Mesenchymal stem cell (in vitro differentiated cells and primary cell): ENCODE data around the gene RBMS1.

Experiments
- DNase-seq: peaks from one replicate; pipeline ENCODE4 v3.0.0-alpha.2; 2013
- H2AFZ ChIP-seq: one replicate; pipeline ENCODE4 v1.6.1; 2013; ENCODE audit warnings: low read depth, mild to moderate bottlenecking, control low read depth, inconsistent platforms, low read length, moderate library complexity
- H2AK5ac ChIP-seq: 2 replicates; pipeline ENCODE4 v1.6.1; 2013; ENCODE audit warnings: low read length, moderate library complexity, mild to moderate bottlenecking, inconsistent platforms; ENCODE audit not compliant: severe bottlenecking
- H2BK120ac ChIP-seq: one replicate; pipeline ENCODE4 v1.6.1; 2013; ENCODE audit warnings: low read depth, mild to moderate bottlenecking, inconsistent platforms, low read length, moderate library complexity
- H2BK12ac ChIP-seq, 2 experiments: one replicate each; pipeline ENCODE4 v1.6.1; 2013; ENCODE audit warnings: inconsistent platforms in 2 of 2, low read length in 2 of 2, mild to moderate bottlenecking in 2 of 2, moderate library complexity in 2 of 2, control low read depth in 1 of 2
- H2BK15ac ChIP-seq: one replicate; pipeline ENCODE4 v1.6.1; 2013; ENCODE audit warnings: mild to moderate bottlenecking, low read depth, inconsistent platforms; ENCODE audit not compliant: poor library complexity, severe bottlenecking
- H2BK5ac ChIP-seq: 2 replicates; pipeline ENCODE4 v1.6.1; 2013; ENCODE audit warnings: low read depth, mild to moderate bottlenecking, low read length, control low read depth, inconsistent platforms; ENCODE audit not compliant: poor library complexity, severe bottlenecking
- H3K14ac ChIP-seq, 2 experiments: one replicate each; pipeline ENCODE4 v1.6.1; 2013; ENCODE audit warnings: inconsistent platforms in 2 of 2, low read length in 2 of 2, control low read depth in 1 of 2, mild to moderate bottlenecking in 1 of 2, moderate library complexity in 1 of 2
- H3K18ac ChIP-seq, 2 experiments: one replicate each; pipeline ENCODE4 v1.6.1; 2013; ENCODE audit warnings: inconsistent platforms in 2 of 2, low read length in 2 of 2, control low read depth in 1 of 2, low read depth in 1 of 2, mild to moderate bottlenecking in 1 of 2
- H3K23ac ChIP-seq, 2 experiments: one replicate each; pipeline ENCODE4 v1.6.1; 2013; ENCODE audit warnings: inconsistent platforms in 2 of 2, low read length in 2 of 2, mild to moderate bottlenecking in 2 of 2, moderate library complexity in 2 of 2, control low read depth in 1 of 2
- H3K27ac ChIP-seq: 2 replicates; pipeline ENCODE4 v1.5.1; 2013; ENCODE audit warnings: mild to moderate bottlenecking, moderate library complexity, low read length, control low read depth, inconsistent platforms; ENCODE audit not compliant: poor library complexity, severe bottlenecking
- H3K27me3 ChIP-seq, 2 experiments: 2 replicates each; pipeline versions ENCODE4 v1.6.1 to v1.7.0; 2013; ENCODE audit warnings: low read length in 2 of 2, mild to moderate bottlenecking in 2 of 2, moderate library complexity in 2 of 2, control low read depth in 1 of 2, inconsistent platforms in 1 of 2; ENCODE audit not compliant: control insufficient read depth in 1 of 2, insufficient read depth in 1 of 2
- H3K36me3 ChIP-seq, 2 experiments: 2 replicates each; pipeline versions ENCODE4 v1.6.1 to v1.7.0; 2013; ENCODE audit warnings: low read length in 2 of 2, control low read depth in 1 of 2, inconsistent platforms in 1 of 2, low read depth in 1 of 2, mild to moderate bottlenecking in 1 of 2; ENCODE audit not compliant: insufficient read depth in 2 of 2, control insufficient read depth in 1 of 2
- H3K4ac ChIP-seq, 2 experiments: one replicate each; pipeline ENCODE4 v1.6.1; 2013; ENCODE audit warnings: inconsistent platforms in 2 of 2, low read length in 2 of 2, mild to moderate bottlenecking in 2 of 2, moderate library complexity in 2 of 2, control low read depth in 1 of 2, low read depth in 1 of 2
- H3K4me1 ChIP-seq: 2 replicates; pipeline ENCODE4 v1.6.1; 2013; ENCODE audit warnings: low read depth, low read length, control low read depth; ENCODE audit not compliant: control insufficient read depth, insufficient read depth
- H3K4me2 ChIP-seq: 2 replicates; pipeline ENCODE4 v1.6.1; 2013; ENCODE audit warnings: low read length, mild to moderate bottlenecking, inconsistent platforms; ENCODE audit not compliant: poor library complexity, severe bottlenecking
- H3K4me3 ChIP-seq, 2 experiments: 2 replicates each; pipeline versions ENCODE4 v1.5.1 to v1.7.0; 2013; ENCODE audit warnings: low read length in 2 of 2, mild to moderate bottlenecking in 2 of 2, control low read depth in 1 of 2, low read depth in 1 of 2; ENCODE audit not compliant: insufficient read depth in 1 of 2
- H3K79me1 ChIP-seq: replicated peaks from 2 replicates; pipeline ENCODE4 v1.6.1; 2013; ENCODE audit warnings: mild to moderate bottlenecking, control low read depth, low read length, inconsistent platforms; ENCODE audit not compliant: poor library complexity, severe bottlenecking
- H3K9ac ChIP-seq: 2 replicates; pipeline ENCODE4 v1.7.0; 2013; ENCODE audit warnings: mild to moderate bottlenecking, low read length, moderate library complexity
- H3K9me3 ChIP-seq: 2 replicates; pipeline ENCODE4 v1.7.0; 2013; ENCODE audit warnings: mild to moderate bottlenecking, low read length; ENCODE audit not compliant: control insufficient read depth
- H4K8ac ChIP-seq: one replicate; pipeline ENCODE4 v1.6.1; 2013; ENCODE audit warnings: inconsistent platforms, mild to moderate bottlenecking, low read length, moderate library complexity
- H4K91ac ChIP-seq: one replicate; pipeline ENCODE4 v1.6.1; 2013; ENCODE audit warnings: mild to moderate bottlenecking, low read length, inconsistent platforms
- WGBS: methylation state at CpG from one replicate; pipeline ENCODE4 v1.1.7; 2013; ENCODE audit warnings: mixed read lengths; 5-methylcytosine and 5-hydroxymethylcytosine counted together

The RBMS1 gene

DNA sequence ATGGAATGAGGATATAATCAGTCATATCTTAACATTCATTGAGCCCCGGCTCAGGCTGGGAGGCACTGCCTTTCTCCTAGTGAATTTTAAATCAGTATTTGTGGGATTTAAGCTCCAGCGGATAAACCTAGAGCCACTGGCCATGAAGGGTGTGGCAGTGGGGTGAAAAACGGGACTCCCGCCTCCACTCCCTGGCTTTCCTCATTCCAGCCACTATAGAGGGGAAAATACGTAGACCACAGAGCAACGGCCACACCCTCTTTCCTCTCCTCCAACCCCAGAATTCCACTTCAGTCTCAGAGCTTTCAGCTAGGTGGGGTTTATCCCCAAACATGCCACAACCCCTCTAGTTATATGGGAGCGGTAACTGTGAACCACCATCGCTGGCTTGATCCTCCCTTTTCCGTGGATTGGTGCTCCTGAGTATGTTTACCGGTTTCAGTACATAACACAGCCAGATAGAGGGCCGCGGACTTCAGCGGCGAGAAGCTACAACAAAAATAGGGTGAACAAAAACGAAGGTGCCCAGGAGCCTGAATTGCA is 223.0 kb downstream of the RBMS1 start:
- Histone ChIP-seq H3K4me2 (no peak overlapping the region), H3K9me3 (no peaks in the 10 kb centered on the region), H2BK12ac (peak overlapping the region; percentile 56 to 79), H3K4me1 (peaks cover 17% of the 10 kb centered on the region), H2AK5ac (peak overlapping the region; percentile 94), H2BK5ac (peak overlapping the region; percentile 88), H3K79me1 (peaks cover 3% of the 10 kb centered on the region), H3K14ac (no peak overlapping the region), H3K4ac (peak overlapping the region in 1 of 2 experiments; percentile 77), H4K91ac (peak overlapping the region; percentile 55), H3K27ac (peak overlapping the region; percentile 94), H3K9ac (peak overlapping the region; percentile 89), H2AFZ (no peak overlapping the region), H3K18ac (peak overlapping the region; percentile 61 to 78), H3K4me3 (peak overlapping the region in 1 of 2 experiments; percentile 67), H3K36me3 (peaks cover 16 to 49% of the 10 kb centered on the region in 2 experiments), H3K23ac (no peak overlapping the region), H2BK15ac (no peak overlapping the region), H4K8ac (peak overlapping the region; percentile 10), H3K27me3 (no peaks in the 10 kb centered on the region), H2BK120ac (peak overlapping the region; percentile 45)
- 58% methylated on average over 14 of the region's 15 CpGs for WGBS
- no peak for DNase-seq

DNA sequence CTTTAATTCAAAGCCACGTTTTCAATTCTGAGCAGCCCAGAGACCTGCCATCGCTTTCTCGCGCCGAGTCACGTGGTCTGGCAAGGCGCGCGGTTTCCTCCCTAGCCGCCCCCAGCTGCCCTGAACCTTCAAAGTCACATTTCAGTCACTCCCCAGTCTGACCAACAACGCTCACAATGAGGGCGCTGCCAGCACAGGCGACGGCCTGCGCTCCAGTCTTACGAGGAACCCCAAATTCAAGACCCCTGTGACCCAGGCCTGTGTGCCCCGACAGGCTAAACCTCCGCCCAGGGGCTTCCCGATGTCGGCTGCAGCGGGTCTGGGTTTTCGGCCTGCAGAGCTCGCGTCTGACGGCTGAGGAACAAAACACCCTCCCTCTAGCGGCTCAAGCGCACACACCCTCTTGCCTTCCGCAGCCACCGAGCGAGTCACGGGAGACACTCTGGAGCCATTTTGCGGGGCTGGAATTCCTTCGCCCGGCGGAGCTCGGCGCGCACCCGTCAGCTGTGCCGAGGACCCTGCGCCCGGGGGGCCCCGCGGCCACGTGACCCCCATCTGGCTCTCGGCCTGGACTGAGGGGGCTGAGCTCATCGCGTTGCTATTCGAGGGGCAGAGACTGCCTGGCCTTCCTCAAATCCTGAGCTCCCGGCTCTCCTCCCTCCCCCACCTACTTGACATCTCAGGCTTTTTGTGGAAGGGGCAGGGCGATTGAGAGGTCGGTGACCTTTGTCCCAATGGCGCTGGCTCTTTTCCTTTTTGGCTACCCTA is 223.6 kb downstream of the RBMS1 start:
- Histone ChIP-seq H3K4me2 (peak overlapping the region; percentile 48), H3K27me3 (no peaks in the 10 kb centered on the region), H3K9ac (peak overlapping the region; percentile 89), H3K79me1 (peaks cover 3% of the 10 kb centered on the region), H3K4me3 (peak overlapping the region in 1 of 2 experiments; percentile 67), H3K4ac (peak overlapping the region; percentile 50 to 94), H3K9me3 (no peaks in the 10 kb centered on the region), H2AFZ (peak overlapping the region; percentile 72), H3K14ac (peak overlapping the region in 1 of 2 experiments; percentile 98), H3K18ac (peak overlapping the region; percentile 86 to 99), H3K27ac (peak overlapping the region; percentile 94), H3K36me3 (peaks cover 16 to 42% of the 10 kb centered on the region in 2 experiments), H2BK120ac (peak overlapping the region; percentile 22), H4K91ac (peak overlapping the region; percentile 81), H3K23ac (peak overlapping the region in 1 of 2 experiments; percentile 24), H4K8ac (peak overlapping the region; percentile 93), H2BK15ac (peak overlapping the region; percentile 29), H2AK5ac (peak overlapping the region; percentile 2), H3K4me1 (peaks cover 17% of the 10 kb centered on the region), H2BK12ac (peak overlapping the region in 1 of 2 experiments; percentile 86), H2BK5ac (peak overlapping the region; percentile 88)
- DNase-seq, result peak; percentile 93
- WGBS, result 3% methylated on average over 46 of the region's 53 CpGs

DNA sequence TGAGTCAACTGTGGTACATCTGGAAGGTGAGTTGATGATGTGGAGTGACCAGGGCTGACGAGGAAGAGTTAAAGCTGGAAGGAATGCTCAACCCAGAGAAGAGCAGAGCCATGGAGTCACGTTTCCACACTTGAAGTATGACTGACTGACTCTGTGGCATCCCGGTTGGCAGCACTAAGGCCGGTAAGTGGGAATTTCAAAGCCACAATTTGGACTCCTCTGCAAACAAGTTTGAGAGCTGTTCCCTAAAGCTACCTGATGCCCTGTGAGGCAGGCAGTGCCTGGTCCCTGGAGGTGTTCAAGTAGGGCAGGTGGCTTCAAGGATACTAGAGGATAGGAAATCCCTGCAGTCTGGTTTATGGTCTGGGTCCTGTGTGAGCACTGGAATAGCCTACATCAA is 224.2 kb downstream of the RBMS1 start:
- H3K4me2 ChIP-seq, result no peak overlapping the region
- H4K8ac ChIP-seq, result peak overlapping the region; percentile 79
- peaks cover 3% of the 10 kb centered on the region for H3K79me1 ChIP-seq
- H3K27me3 ChIP-seq, result no peaks in the 10 kb centered on the region
- H3K36me3 ChIP-seq, result peaks cover 16 to 36% of the 10 kb centered on the region in 2 experiments
- H2AFZ ChIP-seq, result no peak overlapping the region
- peak overlapping the region in 1 of 2 experiments; percentile 23 for H3K23ac ChIP-seq
- no peak overlapping the region for H2BK15ac ChIP-seq
- peak overlapping the region; percentile 2 for H2AK5ac ChIP-seq
- H3K18ac ChIP-seq, result peak overlapping the region; percentile 86 to 99
- peak overlapping the region; percentile 89 for H3K9ac ChIP-seq
- H3K9me3 ChIP-seq, result no peaks in the 10 kb centered on the region
- H3K4me3 ChIP-seq, result peak overlapping the region in 1 of 2 experiments; percentile 67
- 78% methylated on average over 4 of the region's 4 CpGs for WGBS
- H2BK12ac ChIP-seq, result peak overlapping the region; percentile 2 to 65
- H3K4ac ChIP-seq, result peak overlapping the region; percentile 0 to 87
- peaks cover 18% of the 10 kb centered on the region for H3K4me1 ChIP-seq
- DNase-seq, result no peak
- no peak overlapping the region for H2BK120ac ChIP-seq
- H2BK5ac ChIP-seq, result peak overlapping the region; percentile 88
- peak overlapping the region; percentile 94 for H3K27ac ChIP-seq
- H3K14ac ChIP-seq, result no peak overlapping the region
- peak overlapping the region; percentile 0 for H4K91ac ChIP-seq

DNA sequence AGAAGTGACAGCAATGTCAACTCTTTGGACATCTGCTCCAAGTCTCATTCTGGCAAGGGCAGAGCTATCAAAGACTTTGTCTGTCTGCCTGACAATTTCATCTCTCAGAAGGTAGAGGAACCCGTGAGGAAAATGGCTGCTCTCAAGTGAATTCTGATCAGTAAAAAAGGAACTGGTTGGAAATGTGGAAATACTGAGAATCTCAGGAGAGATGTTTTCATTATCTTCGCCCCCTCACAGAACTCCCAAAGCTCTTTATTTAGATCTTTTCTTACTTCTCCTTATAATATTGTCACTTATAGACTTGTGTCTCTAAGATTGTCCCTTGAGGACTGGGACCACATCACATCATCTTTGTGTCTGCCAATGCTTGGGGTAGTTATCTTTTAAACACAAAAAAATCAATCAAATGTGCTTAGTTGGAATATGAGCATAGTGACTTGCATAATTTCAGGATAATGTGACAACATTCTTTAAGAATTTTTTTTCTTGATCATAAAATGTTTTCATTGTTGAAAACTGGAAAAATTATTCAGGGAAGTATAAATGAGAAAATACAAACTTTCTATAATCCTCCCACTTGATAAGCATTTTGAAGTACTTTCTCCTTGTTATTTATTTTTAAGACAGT is 225.3 kb downstream of the RBMS1 start:
- Histone ChIP-seq H3K4me3 (no peak overlapping the region), H2BK120ac (no peak overlapping the region), H4K91ac (no peak overlapping the region), H2AK5ac (peak overlapping the region; percentile 73), H2BK15ac (no peak overlapping the region), H2AFZ (no peak overlapping the region), H3K27me3 (no peaks in the 10 kb centered on the region), H4K8ac (no peak overlapping the region), H3K9ac (peak overlapping the region; percentile 22), H3K4me1 (peaks cover 19% of the 10 kb centered on the region), H3K27ac (peak overlapping the region; percentile 38), H2BK5ac (no peak overlapping the region), H3K79me1 (peaks cover 2% of the 10 kb centered on the region), H3K9me3 (no peaks in the 10 kb centered on the region), H3K23ac (no peak overlapping the region), H3K18ac (no peak overlapping the region), H3K4me2 (no peak overlapping the region), H3K14ac (no peak overlapping the region), H3K36me3 (peaks cover 16 to 26% of the 10 kb centered on the region in 2 experiments), H3K4ac (no peak overlapping the region), H2BK12ac (no peak overlapping the region)
- no peak for DNase-seq
- WGBS, result 100% methylated on average over 1 of the region's 2 CpGs
